GM19023 (cell line): Measurements from ENCODE around the gene PAPPA.

ENCODE experiments used
- ATAC-seq: cut with Tn5 transposase; IDR thresholded peaks from one replicate; pipeline ENCODE4 v1.9.1; 2021; ENCODE audit warnings: mild to moderate bottlenecking, moderate library complexity; ENCODE audit not compliant: unreplicated experiment

The PAPPA gene

GRCh38 chr9:116409638-116410037, 256.0 kb downstream of the PAPPA start:
- no peak for ATAC-seq

GRCh38 chr9:116411506-116411905, 257.9 kb downstream of the PAPPA start:
- ATAC-seq, result no peak

- ATAC-seq, result no peak
Observed at GRCh38 chr9:116414374-116414773, 260.8 kb downstream of the PAPPA start.

GRCh38 chr9:116416421-116416820, 262.8 kb downstream of the PAPPA start:
- no peak for ATAC-seq

- ATAC-seq, result no peak
Observed at GRCh38 chr9:116417464-116417863, 263.9 kb downstream of the PAPPA start.

GRCh38 chr9:116419181-116419580, 265.6 kb downstream of the PAPPA start:
- ATAC-seq, result no peak

- no peak for ATAC-seq
Observed at GRCh38 chr9:116420993-116421538, 267.5 kb downstream of the PAPPA start.

GRCh38 chr9:116422119-116422979, 268.8 kb downstream of the PAPPA start:
- ATAC-seq, result no peak

- ATAC-seq, result no peak
Observed at GRCh38 chr9:116423149-116423548, 269.6 kb downstream of the PAPPA start.

GRCh38 chr9:116425244-116425643, 271.7 kb downstream of the PAPPA start:
- no peak for ATAC-seq

GRCh38 chr9:116430849-116431248, 277.3 kb downstream of the PAPPA start:
- ATAC-seq, result no peak

- ATAC-seq, result no peak
Observed at GRCh38 chr9:116432051-116432450, 278.5 kb downstream of the PAPPA start.

- no peak for ATAC-seq
Observed at GRCh38 chr9:116434314-116434713, 280.7 kb downstream of the PAPPA start.

- ATAC-seq, result no peak
Observed at GRCh38 chr9:116435706-116436105, 282.1 kb downstream of the PAPPA start.

GRCh38 chr9:116436121-116436520, 282.5 kb downstream of the PAPPA start:
- no peak for ATAC-seq

- no peak for ATAC-seq
Observed at GRCh38 chr9:116437411-116438370, 284.1 kb downstream of the PAPPA start.

GRCh38 chr9:116442528-116442927, 288.9 kb downstream of the PAPPA start:
- no peak for ATAC-seq

- ATAC-seq, result no peak
Observed at GRCh38 chr9:116447934-116448333, 294.3 kb downstream of the PAPPA start.

- no peak for ATAC-seq
Observed at GRCh38 chr9:116448431-116448830, 294.8 kb downstream of the PAPPA start.

- no peak for ATAC-seq
Observed at GRCh38 chr9:116449949-116450348, 296.4 kb downstream of the PAPPA start.

GRCh38 chr9:116450378-116451139, 297.0 kb downstream of the PAPPA start:
- peak; percentile 94 for ATAC-seq
